HG02840 (cell line): ENCODE measurements around the gene PPFIBP1.
"Not testable (repeated sequence)": the region's sequence is repeated elsewhere in the genome, so short reads cannot be mapped to it uniquely, and the experiment has no call there.

Experiments used
- ATAC-seq: cut with Tn5 transposase; IDR thresholded peaks from one replicate; pipeline ENCODE4 v1.9.1; 2021; ENCODE audit warnings: mild to moderate bottlenecking, moderate library complexity, moderate number of reproducible peaks; ENCODE audit not compliant: unreplicated experiment, low FRiP score

Gene PPFIBP1

GRCh38 chr12:27537855-27538675, 14.1 kb downstream of the PPFIBP1 start:
- ATAC-seq: no peak

- ATAC-seq: no peak
Measured at GRCh38 chr12:27539191-27539631, 15.2 kb downstream of the PPFIBP1 start.

- ATAC-seq: no peak
Measured at GRCh38 chr12:27541031-27541719, 17.2 kb downstream of the PPFIBP1 start.

GRCh38 chr12:27542628-27543027, 18.6 kb downstream of the PPFIBP1 start:
- ATAC-seq: no peak

GRCh38 chr12:27544858-27545257, 20.9 kb downstream of the PPFIBP1 start:
- not testable (repeated sequence) for ATAC-seq

GRCh38 chr12:27545665-27546064, 21.7 kb downstream of the PPFIBP1 start:
- ATAC-seq: no peak

GRCh38 chr12:27547592-27547991, 23.6 kb downstream of the PPFIBP1 start:
- ATAC-seq: no peak

GRCh38 chr12:27548301-27549199, 24.5 kb downstream of the PPFIBP1 start:
- ATAC-seq: no peak

GRCh38 chr12:27549236-27549800, 25.3 kb downstream of the PPFIBP1 start:
- ATAC-seq: no peak

- ATAC-seq: no peak
Measured at GRCh38 chr12:27549801-27550652, 26.0 kb downstream of the PPFIBP1 start.

- ATAC-seq: no peak
Measured at GRCh38 chr12:27550653-27550975, 26.6 kb downstream of the PPFIBP1 start.

GRCh38 chr12:27551172-27551840, 27.3 kb downstream of the PPFIBP1 start:
- no peak for ATAC-seq

GRCh38 chr12:27552235-27552634, 28.2 kb downstream of the PPFIBP1 start:
- no peak for ATAC-seq

- ATAC-seq: no peak
Measured at GRCh38 chr12:27552886-27553560, 29.0 kb downstream of the PPFIBP1 start.

GRCh38 chr12:27553941-27554340, 29.9 kb downstream of the PPFIBP1 start:
- ATAC-seq: no peak

- no peak for ATAC-seq
Measured at GRCh38 chr12:27554421-27555186, 30.6 kb downstream of the PPFIBP1 start.

GRCh38 chr12:27555361-27555760, 31.4 kb downstream of the PPFIBP1 start:
- ATAC-seq: no peak
